Measurements from ENCODE around the gene PALLD. TPM values are rescaled to one million over a fixed set of nuclear protein-coding genes. Genes with fewer than 3 reads are reported as not detected.

Gene PALLD
- polyA plus RNA-seq, 3 donors, result 6.1 to 11.8 (median 9.9) TPM

- no peak overlapping the region for H3K4me2 ChIP-seq (replicated peaks; ENCODE audit: extremely low read depth, low read length, poor library complexity, severe bottlenecking)
- H3K4me3 ChIP-seq (replicated peaks in 1 of 3; ENCODE audit: low read depth in 2 of 3, low read length in 3 of 3), result no peak overlapping the region
- H2AFZ ChIP-seq (ENCODE audit: insufficient read depth, low read depth, low read length, poor library complexity, severe bottlenecking), result no peak overlapping the region
- H3K27ac Mint-ChIP-seq, result no peak overlapping the region
- intact Hi-C loops (cut with micrococcal nuclease), result no loop called here
- no peaks in the 10 kb centered on the region for H3K79me2 ChIP-seq (ENCODE audit: insufficient read depth, low read length)
- peaks cover 8 to 12% of the 10 kb centered on the region in 2 donors for H3K36me3 Mint-ChIP-seq
- no peaks in the 10 kb centered on the region for H3K4me1 ChIP-seq (ENCODE audit: control insufficient read depth in 1 of 2, insufficient read depth in 2 of 2, low read length in 2 of 2)
- H3K4me3 Mint-ChIP-seq, result no peak overlapping the region
- peaks cover 11 to 29% (median 25%) of the 10 kb centered on the region in 7 donors for H3K9me3 Mint-ChIP-seq
- no peaks in the 10 kb centered on the region for H4K20me1 ChIP-seq (ENCODE audit: insufficient read depth, low read length)
- H3K27me3 Mint-ChIP-seq (ENCODE audit: low read depth in 3 of 3), result no peaks in the 10 kb centered on the region
- no peak overlapping the region for H3K27ac ChIP-seq (ENCODE audit: low read depth in 1 of 2, low read length in 2 of 2)
- DNase-seq, result no peak
- H3K4me1 Mint-ChIP-seq, result peaks cover under 1% of the 10 kb centered on the region
- TF ChIP-seq CTCF (IDR thresholded peaks at IDR 0.05), result no peak
- H3K9me3 ChIP-seq (replicated peaks in 1 of 2; ENCODE audit: control insufficient read depth in 1 of 2, insufficient read depth in 1 of 2, low read length in 2 of 2), result peaks cover 10 to 13% of the 10 kb centered on the region in 2 donors
- H3K9ac ChIP-seq (ENCODE audit: insufficient read depth, low read length, poor library complexity, severe bottlenecking), result no peak overlapping the region
- H3K36me3 ChIP-seq (replicated peaks in 1 of 2; ENCODE audit: control insufficient read depth in 1 of 2, insufficient read depth in 2 of 2, low read length in 2 of 2), result peaks cover 0 to 4% of the 10 kb centered on the region in 2 donors
- no peaks in the 10 kb centered on the region for H3K27me3 ChIP-seq (ENCODE audit: control insufficient read depth in 2 of 2, insufficient read depth in 2 of 2, low read length in 2 of 2)
- WGBS (ENCODE audit: insufficient coverage), result no CpG with 5 or more reads among the region's 3 CpGs
Observed at GRCh38 chr4:168928875-168929274, 432.0 kb downstream of the PALLD start.

- no peaks in the 10 kb centered on the region for H4K20me1 ChIP-seq (ENCODE audit: insufficient read depth, low read length)
- Mint-ChIP-seq H3K36me3 (peaks cover 8 to 12% of the 10 kb centered on the region in 2 donors), H3K27ac (no peak overlapping the region), H3K4me3 (no peak overlapping the region), H3K4me1 (no peaks in the 10 kb centered on the region), H3K27me3 (ENCODE audit: low read depth in 3 of 3) (no peaks in the 10 kb centered on the region), H3K9me3 (peaks cover 14 to 39% (median 28%) of the 10 kb centered on the region in 7 donors)
- no peak overlapping the region for H3K27ac ChIP-seq (ENCODE audit: low read depth in 1 of 2, low read length in 2 of 2)
- H2AFZ ChIP-seq (ENCODE audit: insufficient read depth, low read depth, low read length, poor library complexity, severe bottlenecking), result no peak overlapping the region
- 96% methylated on average over 4 of the region's 6 CpGs for WGBS (ENCODE audit: insufficient coverage)
- H3K9ac ChIP-seq (ENCODE audit: insufficient read depth, low read length, poor library complexity, severe bottlenecking), result no peak overlapping the region
- no peaks in the 10 kb centered on the region for H3K36me3 ChIP-seq (replicated peaks in 1 of 2; ENCODE audit: control insufficient read depth in 1 of 2, insufficient read depth in 2 of 2, low read length in 2 of 2)
- peaks cover 10 to 22% of the 10 kb centered on the region in 2 donors for H3K9me3 ChIP-seq (replicated peaks in 1 of 2; ENCODE audit: control insufficient read depth in 1 of 2, insufficient read depth in 1 of 2, low read length in 2 of 2)
- no peak for DNase-seq
- no peak overlapping the region for H3K4me2 ChIP-seq (replicated peaks; ENCODE audit: extremely low read depth, low read length, poor library complexity, severe bottlenecking)
- H3K4me3 ChIP-seq (replicated peaks in 1 of 3; ENCODE audit: low read depth in 2 of 3, low read length in 3 of 3), result no peak overlapping the region
- TF ChIP-seq CTCF (IDR thresholded peaks at IDR 0.05), result no peak
- no peaks in the 10 kb centered on the region for H3K79me2 ChIP-seq (ENCODE audit: insufficient read depth, low read length)
- H3K4me1 ChIP-seq (ENCODE audit: control insufficient read depth in 1 of 2, insufficient read depth in 2 of 2, low read length in 2 of 2), result no peaks in the 10 kb centered on the region
- H3K27me3 ChIP-seq (ENCODE audit: control insufficient read depth in 2 of 2, insufficient read depth in 2 of 2, low read length in 2 of 2), result no peaks in the 10 kb centered on the region
- intact Hi-C loops (cut with micrococcal nuclease), result no loop called here
Observed at GRCh38 chr4:168930413-168931196, 433.8 kb downstream of the PALLD start.

Measured in CD14-positive monocyte (primary cell).